Stomach (tissue), 9 donors: ENCODE measurements around the gene KRTAP21-1. TPM values are rescaled to one million over a fixed set of nuclear protein-coding genes. Genes with fewer than 3 reads are reported as not detected.

Source experiments
- DNase-seq, 2 donors: peaks; one replicate each; pipeline versions ENCODE4 v3.0.0 to v3.0.0-alpha.2; 2013 to 2019
- H3K27ac ChIP-seq, 5 donors: fragments of 200-600 bp in 4 of 5; sonication (generic) in 4 of 5; one replicate each; pipeline ENCODE4 v1.5.1; 2013 to 2019; ENCODE audit warnings: mild to moderate bottlenecking in 1 of 5, moderate library complexity in 1 of 5
- H3K27me3 ChIP-seq, 3 donors: fragments of 200-600 bp; sonication (generic); one replicate each; pipeline ENCODE4 v1.5.1; 2017 to 2019; ENCODE audit warnings: mixed run types in 1 of 3
- H3K36me3 ChIP-seq, 4 donors: fragments of 200-600 bp; sonication (generic); 1 replicate in 3 of 4; 2 replicates in 1 of 4; pipeline ENCODE4 v1.5.1; 2016 to 2019
- H3K4me1 ChIP-seq, 4 donors: fragments of 200-600 bp; sonication (generic); one replicate each; pipeline ENCODE4 v1.5.1; 2016 to 2019
- H3K4me3 ChIP-seq, 4 donors: fragments of 200-600 bp; sonication (generic) in 3 of 4; one replicate each; pipeline ENCODE4 v1.5.1; 2016 to 2019; ENCODE audit warnings: mild to moderate bottlenecking in 1 of 4
- H3K9me3 ChIP-seq, 4 donors: fragments of 200-600 bp; sonication (generic); one replicate each; pipeline ENCODE4 v1.5.1; 2016 to 2019
- EP300 ChIP-seq: sonication (generic); formaldehyde crosslinking; IDR thresholded peaks from one replicate; pipeline ENCODE4 v1.6.1; 2017; ENCODE audit warnings: antibody characterized with exemption
- POLR2A ChIP-seq, 4 donors: fragments of 450-650 bp; IDR thresholded peaks; one replicate each; pipeline ENCODE4 v1.6.1; 2016; ENCODE audit warnings: antibody characterized with exemption in 4 of 4, control low read depth in 2 of 4, mild to moderate bottlenecking in 1 of 4, moderate library complexity in 1 of 4
- POLR2AphosphoS5 ChIP-seq, 3 donors: sonication (generic); formaldehyde crosslinking; IDR thresholded peaks; one replicate each; pipeline ENCODE4 v1.6.1; 2016; ENCODE audit warnings: antibody characterized with exemption in 3 of 3
- WGBS, 5 donors: extraction: QIAGEN DNeasy Blood & Tissue Kit in 3 of 5; methylation state at CpG; one replicate each; pipeline versions ENCODE4 v1.1.5 to v1.1.7; 2013 to 2018; 5-methylcytosine and 5-hydroxymethylcytosine counted together
- intact Hi-C: fragments of 100-400 bp; cut with DNase I; formaldehyde crosslinking; loops from one replicate; pipeline ENCODE4 v1.15.1; 2023; ENCODE audit warnings: low total_unique reads
- polyA plus RNA-seq, 3 donors: library from polyadenylated mRNA; stranded (reverse); fragments of 200-250 nt; gene quantifications; one replicate each; pipeline ENCODE4 v1.2.3, GENCODE V29; 2013
- total RNA-seq, 5 donors: library from RNA; depleted of rRNA; stranded (reverse); fragments of >200 nt; gene quantifications; one replicate each; pipeline versions ENCODE4 v1.1.0 to v1.2.3, GENCODE V29; 2014 to 2016
- TF ChIP-seq, protein P1 (sequence below), 7 experiments: fragments of 450-650 bp in 4 of 7; fragments of 200-600 bp in 3 of 7; sonication (generic) in 3 of 7; IDR thresholded peaks; one replicate each; pipeline ENCODE4 v1.5.1; 2016 to 2019; ENCODE audit warnings: antibody characterized with exemption in 7 of 7, control low read depth in 2 of 7, mild to moderate bottlenecking in 1 of 7
- donor health status: healthy with polysubstance abuse.
- donor health status: Bipolar disorder and iron deficiency.
- donor health status: healthy.

The KRTAP21-1 gene
- total and polyA plus RNA-seq, 8 donors = not detected

DNA sequence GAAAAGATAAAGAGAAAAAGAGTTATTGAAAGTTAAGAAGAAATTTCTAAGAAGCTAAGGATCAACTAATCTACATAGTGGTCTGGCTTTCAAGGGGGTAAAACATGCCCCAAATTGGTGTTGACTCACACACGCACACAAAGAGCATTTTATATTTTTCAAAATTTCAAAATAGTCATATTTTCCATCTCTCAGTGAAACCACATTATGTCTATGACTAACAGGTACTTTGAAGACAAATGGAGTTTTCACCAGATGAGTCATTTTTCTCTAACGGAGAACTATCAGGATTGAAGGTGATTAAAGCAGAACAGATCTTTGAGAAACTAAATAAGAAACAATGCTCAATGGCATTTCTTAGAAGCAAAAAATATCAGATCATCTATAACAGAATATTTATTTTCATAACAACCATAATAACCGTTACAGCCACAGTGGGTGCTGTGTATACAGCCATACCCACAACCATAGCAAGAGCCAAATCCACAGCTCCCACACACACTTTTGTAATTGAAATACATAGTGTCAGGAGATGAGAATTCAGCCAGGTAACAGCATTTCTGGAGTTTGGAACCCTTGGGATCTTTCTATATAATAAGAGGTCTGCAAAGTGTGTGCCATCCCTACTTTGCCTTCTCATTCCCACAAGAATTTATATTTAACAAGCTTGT is 36.9 kb downstream of the KRTAP21-1 start, which contains the start of gene KRTAP21-3:
TSS of gene KRTAP21-3 (minus strand) at position 539 of the 671 bp plus-strand sequence. CDS start at position 521, 18 bp downstream.
- no peak for DNase-seq

DNA sequence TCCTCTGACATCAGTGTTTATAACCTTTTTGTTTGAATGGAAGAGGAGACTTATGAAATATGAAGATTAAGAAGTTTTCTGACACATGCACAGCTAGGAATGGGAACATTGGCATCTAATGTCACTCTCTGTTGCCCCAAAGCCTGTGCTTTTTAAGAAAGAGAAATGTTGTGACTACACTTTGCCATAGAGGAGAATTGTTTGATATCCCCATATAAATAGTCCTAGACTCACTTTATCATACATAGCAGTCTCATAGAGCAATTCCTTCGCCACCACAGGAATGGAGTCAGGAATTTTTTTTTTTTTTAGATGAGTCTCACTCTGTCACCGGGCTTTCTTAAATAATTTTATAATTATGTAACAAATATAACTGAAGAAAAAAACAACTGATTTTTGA is 38.1 kb downstream of the KRTAP21-1 start:
- Histone ChIP-seq H3K4me3 (no peak overlapping the region), H3K4me1 (no peaks in the 10 kb centered on the region), H3K27me3 (no peaks in the 10 kb centered on the region), H3K9me3 (peaks cover 0 to 12% (median 0%) of the 10 kb centered on the region in 4 donors), H3K27ac (no peak overlapping the region), H3K36me3 (no peaks in the 10 kb centered on the region)
- DNase-seq = no peak
- TF ChIP-seq POLR2AphosphoS5 (IDR thresholded peaks at IDR 0.05) (no peak), EP300 (no peak)
- TF ChIP-seq, protein P1, sequence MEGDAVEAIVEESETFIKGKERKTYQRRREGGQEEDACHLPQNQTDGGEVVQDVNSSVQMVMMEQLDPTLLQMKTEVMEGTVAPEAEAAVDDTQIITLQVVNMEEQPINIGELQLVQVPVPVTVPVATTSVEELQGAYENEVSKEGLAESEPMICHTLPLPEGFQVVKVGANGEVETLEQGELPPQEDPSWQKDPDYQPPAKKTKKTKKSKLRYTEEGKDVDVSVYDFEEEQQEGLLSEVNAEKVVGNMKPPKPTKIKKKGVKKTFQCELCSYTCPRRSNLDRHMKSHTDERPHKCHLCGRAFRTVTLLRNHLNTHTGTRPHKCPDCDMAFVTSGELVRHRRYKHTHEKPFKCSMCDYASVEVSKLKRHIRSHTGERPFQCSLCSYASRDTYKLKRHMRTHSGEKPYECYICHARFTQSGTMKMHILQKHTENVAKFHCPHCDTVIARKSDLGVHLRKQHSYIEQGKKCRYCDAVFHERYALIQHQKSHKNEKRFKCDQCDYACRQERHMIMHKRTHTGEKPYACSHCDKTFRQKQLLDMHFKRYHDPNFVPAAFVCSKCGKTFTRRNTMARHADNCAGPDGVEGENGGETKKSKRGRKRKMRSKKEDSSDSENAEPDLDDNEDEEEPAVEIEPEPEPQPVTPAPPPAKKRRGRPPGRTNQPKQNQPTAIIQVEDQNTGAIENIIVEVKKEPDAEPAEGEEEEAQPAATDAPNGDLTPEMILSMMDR (IDR thresholded peaks at IDR 0.05) = no peak
- intact Hi-C loops = no loop called here
- 79 to 94% (median 87%) methylated on average over 2 of the region's 2 CpGs for WGBS, 5 donors

More for the DNA sequence above, 36.9 kb downstream of the KRTAP21-1 start, which contains the start of gene KRTAP21-3:
- intact Hi-C loops = no loop called here
- H3K36me3 ChIP-seq = no peaks in the 10 kb centered on the region
- H3K27ac ChIP-seq = no peak within 1 kb of the TSS
- 63 to 76% (median 66%) methylated on average over 3 of the region's 3 CpGs for WGBS, 5 donors
- no peaks in the 10 kb centered on the region for H3K4me1 ChIP-seq
- peaks cover 0 to 5% (median 0%) of the 10 kb centered on the region in 4 donors for H3K9me3 ChIP-seq
- H3K27me3 ChIP-seq = no peaks in the 10 kb centered on the region
- TF ChIP-seq, protein P1 (IDR thresholded peaks at IDR 0.05) = no peak
- TF ChIP-seq EP300 = no peak
- no peak for TF ChIP-seq POLR2A (IDR thresholded peaks at IDR 0.05)
- no peak for TF ChIP-seq POLR2AphosphoS5 (IDR thresholded peaks at IDR 0.05)
- no peak within 1 kb of the TSS for H3K4me3 ChIP-seq

DNA sequence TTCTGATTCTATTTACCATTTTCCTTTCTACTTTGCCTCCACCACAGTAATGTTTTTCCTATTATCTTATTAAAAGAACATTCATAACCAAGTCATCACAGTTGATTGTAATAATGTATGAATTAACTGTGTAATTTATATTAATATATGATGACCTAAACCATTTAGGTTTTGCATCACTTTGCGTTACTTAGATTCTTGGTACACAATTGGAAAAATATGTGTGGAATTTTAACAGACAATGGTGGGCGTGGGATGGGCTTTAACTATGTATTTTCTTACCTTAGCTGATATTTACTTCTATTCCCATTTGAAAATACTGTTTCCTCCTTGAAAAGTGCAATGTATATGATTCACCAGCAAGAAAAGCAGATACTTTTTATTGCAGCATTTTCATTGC is 40.3 kb downstream of the KRTAP21-1 start:
- no peak overlapping the region for H3K27ac ChIP-seq
- peaks cover 0 to 12% (median 0%) of the 10 kb centered on the region in 4 donors for H3K9me3 ChIP-seq
- no peaks in the 10 kb centered on the region for H3K36me3 ChIP-seq
- no peaks in the 10 kb centered on the region for H3K27me3 ChIP-seq
- DNase-seq = no peak
- intact Hi-C loops = no loop called here
- TF ChIP-seq, protein P1 (IDR thresholded peaks at IDR 0.05) = no peak
- TF ChIP-seq EP300 (no peak), POLR2A (IDR thresholded peaks at IDR 0.05) (no peak), POLR2AphosphoS5 (IDR thresholded peaks at IDR 0.05) (no peak)
- 68 to 75% (median 70%) methylated on average over 2 of the region's 2 CpGs for WGBS, 5 donors
- no peak overlapping the region for H3K4me3 ChIP-seq
- no peaks in the 10 kb centered on the region for H3K4me1 ChIP-seq

DNA sequence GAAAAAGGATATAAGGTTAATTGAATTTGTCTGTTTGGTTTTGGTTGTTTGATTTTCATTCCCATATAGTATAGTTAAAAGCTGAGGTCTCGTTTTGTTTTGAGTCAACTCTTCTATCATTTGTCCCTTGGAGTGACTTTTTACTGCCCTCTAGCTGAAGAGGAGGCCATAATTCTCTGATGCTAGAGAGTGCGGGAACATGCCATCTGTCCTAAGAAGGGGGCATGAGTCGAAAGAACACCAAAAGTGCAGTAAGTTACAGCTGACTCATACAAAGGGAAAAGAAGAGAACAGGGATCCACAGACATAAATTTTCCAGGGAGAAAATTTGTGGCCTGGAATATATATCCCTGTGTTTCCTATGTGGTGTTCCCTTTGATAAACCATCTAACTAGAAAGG is 40.8 kb downstream of the KRTAP21-1 start:
- DNase-seq = no peak
- H3K27ac ChIP-seq = no peak overlapping the region
- H3K4me3 ChIP-seq = no peak overlapping the region
- H3K27me3 ChIP-seq = no peaks in the 10 kb centered on the region
- 61 to 75% (median 66%) methylated on average over 3 of the region's 3 CpGs for WGBS, 5 donors
- H3K36me3 ChIP-seq = no peaks in the 10 kb centered on the region
- H3K9me3 ChIP-seq = peaks cover 0 to 12% (median 0%) of the 10 kb centered on the region in 4 donors
- intact Hi-C loops = no loop called here
- TF ChIP-seq POLR2AphosphoS5 (IDR thresholded peaks at IDR 0.05) = no peak
- no peaks in the 10 kb centered on the region for H3K4me1 ChIP-seq

DNA sequence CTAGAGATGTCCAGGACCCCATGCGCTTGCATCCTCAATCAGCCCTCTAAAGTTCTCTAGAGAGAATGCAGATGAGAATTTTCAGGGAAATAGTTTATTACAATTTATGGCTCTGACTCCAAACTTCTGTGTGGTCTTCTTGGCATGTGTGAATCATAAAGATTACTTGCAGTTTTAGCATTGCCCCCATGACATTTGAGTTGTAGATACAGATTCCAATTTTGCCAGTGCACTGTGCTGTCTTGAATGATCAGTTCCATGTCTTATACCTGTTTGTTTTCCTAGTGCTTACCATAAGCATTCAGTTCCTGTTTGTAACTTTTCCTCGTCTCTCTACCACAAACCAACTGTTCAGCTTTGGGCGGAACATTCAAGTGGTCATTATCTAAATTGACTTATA is 41.5 kb downstream of the KRTAP21-1 start:
- TF ChIP-seq POLR2A (IDR thresholded peaks at IDR 0.05) (no peak), EP300 (no peak), POLR2AphosphoS5 (IDR thresholded peaks at IDR 0.05) (no peak)
- TF ChIP-seq, protein P1 (IDR thresholded peaks at IDR 0.05) = no peak
- H3K4me1 ChIP-seq = no peaks in the 10 kb centered on the region
- intact Hi-C loops = no loop called here
- H3K9me3 ChIP-seq = peaks cover 0 to 12% (median 0%) of the 10 kb centered on the region in 4 donors
- H3K4me3 ChIP-seq = no peak overlapping the region
- H3K27me3 ChIP-seq = no peaks in the 10 kb centered on the region
- DNase-seq = no peak
- H3K36me3 ChIP-seq = no peaks in the 10 kb centered on the region
- 81 to 88% (median 85%) methylated on average over 3 of the region's 3 CpGs for WGBS, 5 donors
- H3K27ac ChIP-seq = no peak overlapping the region
